ENCODE results near the gene FAM98B.

DNA sequence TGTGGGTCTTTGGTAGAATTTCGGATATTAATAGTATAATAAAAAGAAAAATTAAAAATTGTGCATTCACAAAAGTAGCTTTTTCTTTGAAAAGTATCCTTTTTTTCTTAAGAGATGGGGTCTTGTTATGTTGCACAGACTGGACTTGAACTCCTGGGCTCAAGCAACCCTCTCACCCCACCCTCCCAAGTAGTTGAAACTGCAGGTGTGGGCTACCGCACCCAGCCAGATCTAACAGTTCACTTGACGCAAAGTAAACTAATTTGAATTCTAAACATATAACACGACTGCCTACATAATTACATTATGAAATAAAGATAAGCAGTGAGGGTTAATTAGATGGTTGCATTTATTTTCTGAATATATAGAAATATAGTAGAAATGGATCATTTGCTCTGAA lies 10.7 kb downstream of the FAM98B start:
- TF ChIP-seq, protein P1, sequence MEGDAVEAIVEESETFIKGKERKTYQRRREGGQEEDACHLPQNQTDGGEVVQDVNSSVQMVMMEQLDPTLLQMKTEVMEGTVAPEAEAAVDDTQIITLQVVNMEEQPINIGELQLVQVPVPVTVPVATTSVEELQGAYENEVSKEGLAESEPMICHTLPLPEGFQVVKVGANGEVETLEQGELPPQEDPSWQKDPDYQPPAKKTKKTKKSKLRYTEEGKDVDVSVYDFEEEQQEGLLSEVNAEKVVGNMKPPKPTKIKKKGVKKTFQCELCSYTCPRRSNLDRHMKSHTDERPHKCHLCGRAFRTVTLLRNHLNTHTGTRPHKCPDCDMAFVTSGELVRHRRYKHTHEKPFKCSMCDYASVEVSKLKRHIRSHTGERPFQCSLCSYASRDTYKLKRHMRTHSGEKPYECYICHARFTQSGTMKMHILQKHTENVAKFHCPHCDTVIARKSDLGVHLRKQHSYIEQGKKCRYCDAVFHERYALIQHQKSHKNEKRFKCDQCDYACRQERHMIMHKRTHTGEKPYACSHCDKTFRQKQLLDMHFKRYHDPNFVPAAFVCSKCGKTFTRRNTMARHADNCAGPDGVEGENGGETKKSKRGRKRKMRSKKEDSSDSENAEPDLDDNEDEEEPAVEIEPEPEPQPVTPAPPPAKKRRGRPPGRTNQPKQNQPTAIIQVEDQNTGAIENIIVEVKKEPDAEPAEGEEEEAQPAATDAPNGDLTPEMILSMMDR (conservative IDR thresholded peaks at IDR 0.05 in 1 of 2, IDR thresholded peaks at IDR 0.05 in 1 of 2; ENCODE audit: low read depth in 1 of 2, low read length in 2 of 2): no peak
- no peak for TF ChIP-seq EZH2 (IDR thresholded peaks at IDR 0.05; ENCODE audit: low read length, missing control alignments)

All from fibroblast of lung (primary cell).